Activated CD4-positive, CD25-positive, alpha-beta regulatory T cell (primary cell): ENCODE results near the gene RBM20.

ENCODE experiments used
- DNase-seq, 4 experiments: peaks; one replicate each; lab custom pipeline; 2025; lab: John Stamatoyannopoulos, UW

Gene RBM20

DNA sequence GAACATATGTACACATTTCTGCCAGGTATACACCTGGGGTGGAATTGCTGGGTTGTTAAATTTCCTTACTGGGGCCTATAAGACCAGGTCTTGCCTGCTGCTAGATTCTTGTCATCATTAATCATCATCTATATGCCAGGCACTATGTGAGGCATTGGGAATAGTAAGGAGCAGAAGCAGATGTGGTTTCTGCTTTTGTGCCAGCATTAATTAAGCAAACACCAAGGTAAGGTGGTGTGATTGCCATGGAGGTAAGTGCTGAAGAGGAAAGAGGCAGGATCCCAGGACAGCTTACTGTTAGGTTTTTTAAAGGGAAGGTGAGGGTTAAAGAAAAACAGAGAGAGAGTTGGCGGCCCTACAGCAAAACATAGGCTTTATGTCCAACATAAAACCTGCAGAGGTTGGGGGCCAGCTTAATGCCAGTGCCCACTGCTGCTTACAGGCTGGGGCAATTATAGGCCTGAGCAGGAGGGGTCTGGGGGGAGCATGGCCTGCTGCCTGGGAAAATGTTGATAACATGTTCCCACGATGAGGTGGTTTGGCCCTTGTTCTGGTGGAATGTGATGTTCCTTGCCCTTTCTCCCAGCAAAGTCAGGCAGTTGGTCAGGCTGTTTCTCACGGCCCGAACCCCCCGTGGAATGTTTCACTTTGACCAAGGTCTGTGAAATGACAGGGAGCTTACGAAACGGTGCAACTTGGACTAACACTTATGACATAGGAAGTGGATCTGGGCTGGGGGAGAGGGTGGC lies 93.9 kb downstream of the RBM20 start:
- DNase-seq, result no peak

DNA sequence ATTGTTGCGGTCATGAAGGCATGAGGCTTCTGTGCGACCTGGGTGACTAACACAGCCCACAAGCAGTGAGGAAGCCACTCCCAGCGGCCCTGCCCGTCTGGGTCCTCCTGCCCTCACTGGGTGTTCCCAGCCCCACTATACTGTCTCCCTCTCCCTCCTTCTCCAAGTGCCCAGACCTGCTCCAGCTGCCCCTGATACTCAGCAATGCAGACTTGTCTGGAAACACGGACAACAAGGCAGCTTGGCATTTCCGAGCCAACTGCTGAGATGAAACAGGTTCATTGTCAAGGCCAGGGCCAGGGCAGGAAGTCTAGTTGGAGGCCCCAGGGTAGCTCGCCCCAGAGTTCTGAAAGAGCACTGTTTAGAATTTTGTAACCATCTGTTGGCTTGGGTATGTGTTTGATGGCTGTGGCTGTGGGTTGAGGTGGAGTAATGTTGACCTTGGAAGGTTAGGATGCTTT lies 95.7 kb downstream of the RBM20 start:
- DNase-seq, result no peak

DNA sequence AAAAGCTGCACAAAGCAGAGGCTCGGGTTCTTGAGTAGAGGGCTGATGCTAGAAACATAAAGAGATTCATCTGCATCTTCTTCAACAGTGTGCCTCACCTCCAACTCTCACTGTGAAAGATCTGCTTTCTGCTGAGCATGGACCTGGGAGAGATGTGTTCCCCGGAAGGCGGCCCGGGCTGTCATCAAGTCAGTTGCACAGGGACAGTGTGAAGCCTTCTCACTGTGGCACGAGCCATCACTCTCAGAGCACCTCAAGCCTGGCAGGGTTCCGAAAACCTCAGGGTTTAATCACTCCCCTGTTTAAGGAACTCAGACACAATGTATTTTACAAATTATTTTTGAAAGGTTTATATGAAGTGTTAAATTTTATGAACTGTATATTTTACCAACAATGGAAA lies 98.7 kb downstream of the RBM20 start:
- DNase-seq, result no peak

DNA sequence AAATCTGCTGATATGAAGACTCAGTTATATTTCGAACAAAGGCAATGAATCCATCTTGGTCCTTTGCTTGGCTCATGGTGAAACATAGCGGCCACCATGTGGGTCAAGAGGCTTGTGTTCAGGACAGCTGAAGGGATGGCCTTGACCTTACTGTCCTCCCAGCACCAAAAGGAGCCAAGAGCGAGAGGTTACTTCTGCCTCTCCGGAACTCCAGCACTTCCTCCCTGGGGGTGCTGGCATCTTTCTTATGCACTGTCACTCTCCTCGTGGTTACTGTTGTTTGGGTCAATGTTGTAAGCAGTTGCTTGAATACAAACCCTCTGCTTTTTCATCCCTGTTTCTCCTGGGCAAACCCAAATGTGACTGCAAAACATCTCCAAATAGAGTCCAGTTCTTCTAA lies 100.6 kb downstream of the RBM20 start:
- no peak for DNase-seq

DNA sequence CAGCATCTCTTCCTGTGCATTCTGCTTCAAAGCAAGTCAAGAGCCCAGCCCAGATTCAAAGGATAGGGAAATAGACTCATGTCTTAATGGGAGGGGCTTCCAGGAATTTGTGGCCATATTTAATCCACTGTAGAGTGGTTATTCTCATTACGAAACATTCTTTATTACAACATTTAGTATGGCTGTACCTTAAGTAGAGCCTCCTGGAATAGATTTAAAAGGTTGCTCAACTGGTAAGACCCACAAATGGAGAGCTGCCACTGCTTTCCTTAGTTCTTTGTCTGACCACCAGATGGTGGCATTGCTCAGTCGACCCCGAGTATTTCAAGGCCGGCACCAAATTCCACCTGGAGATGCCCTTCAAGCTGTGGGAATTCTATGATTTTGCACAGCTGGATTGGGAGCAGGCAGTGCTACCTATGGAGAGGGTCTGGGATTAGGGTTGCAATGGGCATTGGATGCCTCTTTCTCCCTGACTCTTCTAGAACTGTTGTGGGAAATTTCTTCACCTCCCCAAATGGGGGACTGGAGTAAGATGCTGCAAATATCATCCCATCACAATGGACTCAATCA lies 102.2 kb downstream of the RBM20 start:
- no peak for DNase-seq

DNA sequence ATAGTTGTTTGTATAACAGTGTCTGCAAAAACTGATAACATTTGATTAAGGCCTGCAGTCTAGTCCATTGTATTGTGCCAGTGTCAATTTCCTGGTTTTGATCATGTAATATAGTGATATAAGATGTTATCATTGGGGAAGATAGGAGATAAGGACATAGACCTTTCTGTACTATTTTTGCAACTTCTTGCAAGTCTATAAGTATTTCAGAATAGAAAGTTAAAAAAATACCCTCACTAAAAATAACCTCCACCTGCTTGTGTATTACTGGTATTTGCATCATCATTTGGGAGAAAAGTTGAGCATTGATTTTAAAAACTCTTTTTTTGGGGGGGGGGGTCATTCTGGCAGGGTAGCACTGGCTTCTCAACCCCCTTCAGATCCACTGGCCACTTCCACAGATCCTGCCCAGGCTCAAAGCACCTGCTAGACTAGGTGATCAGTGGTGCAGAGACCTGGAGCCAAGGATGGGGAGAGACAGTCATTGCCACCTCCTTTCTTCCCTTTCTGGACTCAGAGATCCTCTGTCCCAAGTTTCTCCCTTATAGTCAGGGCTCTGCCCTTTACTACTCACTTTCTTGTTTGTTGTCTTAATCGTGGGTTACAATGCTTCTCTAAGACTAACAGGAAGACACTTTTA lies 103.0 kb downstream of the RBM20 start:
- no peak for DNase-seq

DNA sequence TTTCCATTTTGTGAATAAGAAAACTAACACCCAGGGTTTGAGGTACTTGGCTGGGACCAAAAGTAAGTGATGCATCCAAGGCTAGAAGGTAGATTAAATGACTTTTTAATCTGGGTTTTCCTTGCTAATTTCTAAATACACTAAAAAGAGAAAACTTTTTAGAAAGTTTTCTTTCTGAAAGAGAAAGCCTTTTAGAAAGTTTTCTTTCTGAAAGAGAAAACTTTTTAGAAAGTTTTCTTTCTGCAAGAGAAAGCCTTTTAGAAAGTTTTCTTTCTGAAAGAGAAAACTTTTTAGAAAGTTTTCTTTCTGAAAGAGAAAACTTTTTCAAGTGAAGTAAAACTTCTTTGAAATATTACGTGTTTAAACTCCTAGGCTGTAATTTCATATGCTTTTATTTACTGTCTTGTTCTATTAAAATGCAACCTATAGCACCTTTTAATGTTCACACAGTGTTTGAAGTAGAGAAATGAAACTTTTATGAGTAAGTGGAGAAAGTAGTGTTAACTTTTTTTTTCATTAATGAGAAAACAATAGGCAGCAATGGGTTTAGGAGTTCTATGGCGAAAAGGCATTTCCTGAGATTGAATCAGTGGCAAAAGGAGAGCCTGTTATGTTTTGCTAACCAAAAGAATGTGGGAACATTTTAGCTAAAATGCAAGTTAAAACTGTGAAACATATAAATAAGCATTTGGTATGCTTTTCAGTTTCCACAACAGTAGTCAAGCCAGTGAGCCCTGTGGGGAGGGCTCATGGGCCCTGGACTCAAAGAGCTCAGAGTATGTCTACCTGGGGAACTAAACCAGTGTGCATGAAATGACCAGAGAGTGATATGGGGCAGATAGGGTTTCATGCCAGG lies 103.7 kb downstream of the RBM20 start:
- DNase-seq, result no peak

DNA sequence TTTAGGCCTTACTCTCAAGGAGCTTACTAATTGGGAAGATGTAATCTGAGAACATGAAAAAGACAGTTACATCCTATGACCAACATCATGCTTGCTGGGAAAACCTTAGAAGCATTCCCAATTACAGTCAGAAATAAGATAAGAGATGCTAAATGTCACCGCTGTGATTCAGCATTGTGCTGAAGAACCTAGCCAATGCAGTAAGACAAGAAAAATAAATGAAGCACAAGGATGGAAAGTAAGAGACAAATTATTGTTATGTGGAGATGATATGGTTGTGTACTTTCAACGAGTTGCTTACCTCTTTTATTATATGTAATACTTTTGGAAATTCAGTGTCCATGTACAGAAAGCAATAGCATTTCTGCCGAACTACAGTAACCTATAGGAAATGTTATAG lies 104.8 kb downstream of the RBM20 start:
- DNase-seq, result no peak

DNA sequence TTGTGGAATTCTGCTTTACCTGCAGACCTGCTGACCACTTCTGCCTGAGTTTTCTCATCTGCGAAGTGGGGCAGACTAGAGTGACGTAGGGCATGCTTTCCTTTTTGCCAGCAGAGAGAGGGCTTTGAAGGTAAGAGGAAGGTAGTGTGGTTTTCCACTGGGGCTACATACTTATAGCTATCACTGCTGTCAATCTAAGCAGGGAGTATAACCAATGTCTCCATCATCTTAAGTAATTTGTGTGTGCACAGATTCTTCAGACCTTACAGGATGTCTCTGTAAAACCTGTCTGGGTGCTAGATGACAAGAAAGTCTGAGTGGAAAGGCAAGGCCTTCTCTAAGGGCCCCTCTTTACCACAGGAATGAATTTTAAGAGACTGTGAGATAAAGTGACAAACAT lies 106.8 kb downstream of the RBM20 start:
- no peak for DNase-seq

DNA sequence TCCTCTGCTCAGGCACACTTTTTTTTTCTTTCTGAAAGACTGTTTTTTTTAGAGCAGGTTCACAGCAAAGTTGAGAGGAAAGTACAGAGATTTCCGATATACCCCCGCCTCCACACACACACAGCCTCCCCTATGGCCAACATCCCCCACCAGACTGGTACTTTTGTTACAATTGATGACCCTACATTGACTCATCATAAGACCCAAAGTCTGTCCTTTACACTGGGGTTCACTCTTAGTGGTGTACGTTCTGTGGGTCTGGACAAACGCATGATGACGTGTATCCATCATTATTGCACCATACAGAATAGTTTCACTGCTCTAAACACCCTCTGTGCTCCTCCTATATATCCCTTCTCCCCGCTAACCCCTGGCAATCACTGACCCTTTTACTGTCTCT lies 107.7 kb downstream of the RBM20 start:
- no peak for DNase-seq

DNA sequence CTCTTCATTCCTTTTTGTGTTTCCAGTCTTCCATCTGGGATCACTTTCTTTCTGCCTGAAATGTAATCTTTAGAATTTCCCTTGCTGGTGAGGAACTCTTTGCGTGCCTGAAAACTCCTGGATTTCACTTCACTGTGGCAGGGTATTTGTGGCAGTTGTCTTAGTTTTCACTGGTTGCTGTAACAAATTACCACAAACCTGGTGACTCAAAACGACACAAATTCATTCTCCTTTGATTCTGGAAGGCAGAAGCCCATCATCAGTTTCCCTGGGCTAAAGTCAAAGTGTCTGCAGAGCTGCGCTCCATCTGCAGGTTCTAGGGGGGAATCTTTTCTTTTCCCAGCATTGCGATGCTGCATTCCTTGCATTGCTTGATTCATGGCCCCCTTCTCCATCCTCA lies 109.3 kb downstream of the RBM20 start:
- DNase-seq, result no peak

DNA sequence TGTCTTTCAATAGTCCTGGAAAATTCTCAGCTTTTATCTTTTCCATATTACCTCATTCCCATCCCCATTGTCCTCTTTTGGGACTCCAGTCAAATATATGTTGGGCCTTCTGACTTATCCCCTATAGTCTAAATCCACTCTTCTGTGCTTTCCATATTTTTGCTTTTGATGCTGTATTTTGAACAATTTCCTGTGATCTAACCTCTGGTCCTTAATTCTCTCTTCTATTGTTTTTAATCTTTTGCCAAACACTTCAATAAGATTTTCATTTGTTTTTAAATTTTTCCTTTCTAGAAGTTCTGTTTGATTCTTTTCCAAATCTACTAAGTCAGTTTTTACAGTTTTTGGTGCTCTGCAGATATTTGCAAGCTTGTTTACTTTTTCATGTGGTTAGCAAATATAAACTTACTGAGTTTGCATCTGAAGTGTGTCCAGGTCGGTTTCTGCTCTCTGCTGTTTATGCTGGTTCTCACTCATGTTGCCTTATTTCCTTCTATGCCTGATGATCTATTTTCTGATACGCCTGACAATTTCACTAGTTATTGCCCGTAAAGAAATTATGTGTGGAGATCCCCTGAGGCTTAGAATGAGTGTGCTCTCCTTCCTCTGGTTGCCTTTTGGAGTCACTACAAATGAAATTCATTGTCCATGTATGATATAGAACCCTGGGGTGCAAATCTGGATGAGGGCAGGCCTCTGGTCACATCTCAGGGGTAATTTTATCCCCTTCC lies 110.4 kb downstream of the RBM20 start:
- no peak for DNase-seq

DNA sequence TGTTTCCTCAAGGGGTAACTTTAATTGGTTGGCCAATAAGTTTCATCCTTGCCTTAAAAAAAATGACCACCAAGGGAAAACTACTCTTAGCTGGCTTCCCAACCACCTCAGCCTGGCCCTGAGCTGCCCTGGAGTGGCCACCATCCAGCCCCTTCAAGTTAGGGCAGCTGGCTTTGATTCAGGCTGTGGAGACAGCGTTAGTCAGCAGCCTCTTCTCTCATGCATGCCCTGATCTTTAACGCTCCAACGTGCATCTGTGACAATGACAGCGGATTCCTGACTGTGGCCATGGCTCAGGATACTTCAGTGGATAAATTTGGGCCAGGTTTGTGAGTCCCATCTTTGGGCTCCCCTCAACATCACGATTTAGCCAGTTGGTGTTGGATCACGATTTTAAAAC lies 111.6 kb downstream of the RBM20 start:
- no peak for DNase-seq

DNA sequence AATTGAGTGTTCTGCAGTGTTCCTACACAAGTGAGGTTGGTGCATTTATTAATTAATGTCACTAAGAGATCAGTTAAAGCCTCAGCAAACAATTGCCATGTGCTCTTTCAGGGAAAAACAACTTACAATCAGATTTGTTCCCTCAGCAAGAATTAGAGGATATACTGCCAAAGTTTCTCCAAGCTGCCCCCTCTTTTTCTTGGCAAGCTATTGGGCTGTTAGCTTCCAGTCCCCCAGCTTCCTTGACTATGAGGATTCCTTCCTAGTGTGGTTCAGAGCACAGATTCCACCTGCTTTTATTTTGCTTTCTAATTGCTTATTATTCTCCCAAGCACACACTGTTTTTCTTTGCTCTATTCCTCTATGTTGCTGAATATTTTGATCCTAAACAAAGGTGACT lies 112.7 kb downstream of the RBM20 start:
- DNase-seq, result no peak

DNA sequence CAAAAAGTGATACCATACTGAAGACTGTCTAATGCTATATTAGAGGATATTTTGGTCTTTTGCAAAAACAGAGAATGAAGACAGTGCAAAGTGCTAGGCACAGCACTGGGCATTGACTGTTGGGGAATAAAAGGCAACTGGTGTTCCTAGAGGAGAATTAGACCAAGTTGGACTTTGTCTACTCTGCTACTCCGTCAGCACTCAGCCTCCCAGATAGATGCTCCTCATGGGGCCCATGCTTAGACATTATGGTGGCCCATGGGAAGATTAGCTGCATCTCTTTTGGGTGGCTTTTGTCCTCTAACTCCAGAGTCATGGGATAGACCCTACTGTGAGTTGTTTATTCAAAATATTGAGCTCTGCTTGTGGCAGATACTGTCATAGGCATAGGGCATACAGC lies 113.5 kb downstream of the RBM20 start:
- DNase-seq, result no peak

DNA sequence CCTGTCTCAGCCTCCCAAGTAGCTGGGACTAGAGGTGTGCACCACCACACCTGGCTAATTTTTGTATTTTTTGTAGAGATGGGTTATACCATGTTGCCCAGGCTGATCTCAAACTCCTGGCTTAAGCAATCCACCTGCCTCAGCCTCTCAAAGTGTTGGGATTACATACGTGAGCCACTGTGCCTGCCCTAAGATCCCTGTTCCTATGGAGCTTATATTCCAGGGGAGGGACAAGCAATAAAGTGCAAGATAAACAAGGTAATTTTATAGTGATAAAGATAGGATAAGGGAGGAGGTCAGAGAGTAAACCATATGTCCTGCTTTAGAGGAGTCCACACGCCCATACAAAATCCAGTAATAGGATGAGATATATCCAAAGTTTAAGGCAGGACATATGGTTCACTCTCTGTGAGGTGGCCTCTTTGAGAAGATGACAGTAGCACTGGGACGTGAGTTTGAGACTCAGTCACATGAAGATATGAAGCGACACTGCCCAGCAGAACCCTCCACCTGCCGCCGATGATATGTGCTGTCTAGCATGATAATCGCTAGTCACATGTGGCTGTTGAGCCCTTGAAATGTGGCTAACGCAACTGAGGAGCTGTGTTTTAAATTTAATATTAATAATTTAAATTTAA lies 114.1 kb downstream of the RBM20 start:
- no peak for DNase-seq

DNA sequence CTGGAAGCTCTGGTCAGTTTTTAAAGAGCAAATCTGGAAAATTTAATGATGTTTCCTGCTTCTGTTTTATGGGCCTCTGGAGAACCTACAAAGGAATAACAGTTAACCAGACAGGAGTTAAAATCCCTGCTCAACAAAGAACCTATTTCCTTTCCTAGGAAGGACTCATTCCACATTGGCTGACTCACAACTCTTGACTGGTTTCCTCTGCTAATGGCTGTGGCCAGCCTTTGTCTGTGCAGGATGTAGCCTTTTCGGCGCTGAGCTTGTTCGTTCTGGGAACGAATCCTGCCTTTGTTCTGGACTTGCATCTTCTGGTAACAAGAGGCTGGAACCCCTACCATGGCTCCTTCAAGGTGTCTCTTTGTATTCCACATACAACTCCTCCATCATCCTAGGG lies 114.8 kb downstream of the RBM20 start:
- DNase-seq, result no peak

DNA sequence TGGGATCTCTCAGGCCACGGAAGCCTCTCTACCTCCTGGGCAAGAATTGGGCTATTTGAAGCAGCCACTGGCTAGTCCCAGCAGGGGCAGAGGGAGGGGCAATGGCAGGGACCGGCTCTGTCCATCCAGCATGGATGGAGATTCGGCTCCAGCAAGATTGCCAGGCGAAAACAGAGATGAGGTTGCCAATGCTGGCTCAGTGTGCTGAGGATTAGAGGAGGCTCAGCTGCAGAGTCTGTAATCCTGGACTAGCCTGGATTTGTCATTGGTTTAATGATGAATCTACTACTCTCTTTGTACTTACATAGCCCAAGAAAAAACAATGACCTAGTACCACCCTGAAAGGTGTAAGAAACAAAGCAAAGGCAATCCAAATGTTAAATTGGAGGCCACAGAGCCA lies 115.4 kb downstream of the RBM20 start:
- DNase-seq, result no peak

DNA sequence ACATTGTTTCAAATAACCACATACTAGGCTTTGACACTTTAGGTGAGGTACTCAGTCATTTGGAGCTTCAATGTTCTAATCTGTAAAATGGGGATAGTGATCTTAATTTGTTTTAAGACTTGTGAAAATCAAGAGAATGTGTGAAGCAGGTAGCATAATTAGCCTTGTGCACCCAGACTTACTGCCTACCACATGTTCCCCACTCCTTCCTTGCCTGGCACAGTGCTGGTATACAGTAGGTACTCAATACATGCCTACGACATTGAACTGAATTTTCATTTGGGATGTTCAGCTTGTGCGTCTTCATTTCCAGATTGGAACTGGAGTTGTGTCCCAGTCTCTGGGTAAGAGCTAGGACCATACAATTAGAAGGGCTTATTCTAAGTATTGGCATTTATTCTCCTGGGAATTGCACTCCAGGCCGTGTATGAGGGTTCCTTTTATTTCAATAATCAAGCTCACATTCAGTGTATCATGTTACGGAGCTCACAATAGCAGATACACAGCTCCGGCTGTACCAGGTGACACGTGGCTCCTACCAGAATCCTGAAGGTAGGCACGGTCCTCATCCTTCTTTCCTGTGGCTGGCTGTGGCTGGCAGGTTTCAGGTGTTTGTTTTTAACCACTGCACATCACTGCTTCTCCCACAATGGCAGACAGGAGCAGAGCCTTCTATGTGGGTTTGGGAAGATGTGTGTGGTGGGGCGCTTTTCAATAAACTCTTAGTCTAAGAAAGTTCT lies 118.1 kb downstream of the RBM20 start:
- DNase-seq, result no peak

DNA sequence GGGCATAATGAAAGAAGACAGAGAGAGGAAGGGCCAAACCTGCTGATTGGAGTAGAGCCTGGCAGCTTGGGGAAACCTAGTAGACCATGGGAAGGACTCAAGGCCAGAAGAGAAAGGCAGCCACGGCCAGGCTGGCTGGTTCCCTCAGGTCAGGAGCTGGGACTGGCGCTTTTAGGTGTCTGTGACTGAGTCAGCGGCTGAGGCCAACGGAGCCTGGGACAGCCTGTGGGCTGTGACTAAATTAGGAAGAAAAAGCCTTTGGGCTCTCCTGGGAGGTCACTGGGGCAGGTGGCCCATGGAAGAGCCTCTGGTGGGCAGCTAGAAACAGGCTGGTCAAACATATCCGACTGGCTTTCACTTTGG lies 118.7 kb downstream of the RBM20 start:
- no peak for DNase-seq

DNA sequence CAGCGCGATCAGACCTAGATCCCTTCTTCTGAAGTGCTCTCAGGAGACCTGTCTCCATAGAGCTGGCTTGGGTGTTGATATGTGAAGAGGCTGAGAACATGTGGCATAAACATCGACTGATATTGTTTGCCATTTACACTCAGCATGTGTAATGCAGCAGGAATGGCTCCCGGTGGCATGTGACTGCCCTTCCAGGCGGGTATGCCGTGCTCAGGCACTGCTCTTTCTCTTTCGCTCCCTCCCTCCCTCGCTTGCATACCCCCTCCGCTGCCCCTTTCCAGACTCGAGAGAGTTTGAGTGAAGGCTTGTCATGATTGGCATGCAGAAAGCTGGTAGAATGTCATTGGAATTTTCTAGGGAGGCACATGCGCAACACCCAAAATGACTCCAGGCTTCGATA lies 120.2 kb downstream of the RBM20 start:
- no peak for DNase-seq
